HEK293T (cell line): Measurements from ENCODE around the gene PFKM.
"Not testable (repeated sequence)": the region's sequence is repeated elsewhere in the genome, so short reads cannot be mapped to it uniquely, and the experiment has no call there.

Source experiments
- CTCF ChIA-PET: fragments of 350-600 bp; formaldehyde crosslinking; extraction: SDS; loops from one replicate; lab custom pipeline; 2021; ENCODE audit warnings: antibody characterized with exemption, inconsistent platforms; lab: Yijun Ruan, JAX
- POLR2A ChIA-PET: fragments of 350-600 bp; formaldehyde crosslinking; extraction: SDS; loops from one replicate; lab custom pipeline; 2020; ENCODE audit warnings: antibody characterized with exemption, inconsistent platforms; lab: Yijun Ruan, JAX
- DNase-seq: peaks from one replicate; pipeline ENCODE4 v3.0.0; 2012; ENCODE audit warnings: mixed read lengths; ENCODE audit errors: extremely low spot score
- ARNT ChIP-seq: fragments of 450-650 bp; IDR thresholded peaks from 2 replicates; pipeline ENCODE4 v1.6.1; 2017; ENCODE audit warnings: mild to moderate bottlenecking
- BHLHE40 ChIP-seq: fragments of 450-650 bp; IDR thresholded peaks from 2 replicates; pipeline ENCODE4 v1.6.1; 2016; ENCODE audit warnings: mild to moderate bottlenecking, moderate library complexity, borderline replicate concordance
- CTBP1 ChIP-seq: fragments of 450-650 bp; IDR thresholded peaks from 2 replicates; pipeline ENCODE4 v1.6.1; 2016; ENCODE audit warnings: borderline replicate concordance
- ELF4 ChIP-seq: fragments of 450-650 bp; IDR thresholded peaks from 2 replicates; pipeline ENCODE4 v1.6.1; 2017; ENCODE audit warnings: antibody characterized with exemption
- FOXA1 ChIP-seq: fragments of 450-650 bp; IDR thresholded peaks from 2 replicates; pipeline ENCODE4 v1.6.1; 2016; ENCODE audit warnings: mild to moderate bottlenecking
- FOXK2 ChIP-seq: fragments of 450-650 bp; IDR thresholded peaks from 2 replicates; pipeline ENCODE4 v1.6.1; 2016; ENCODE audit warnings: mild to moderate bottlenecking
- FOXM1 ChIP-seq: fragments of 450-650 bp; IDR thresholded peaks from 2 replicates; pipeline ENCODE4 v1.6.1; 2017; ENCODE audit warnings: mild to moderate bottlenecking, borderline replicate concordance
- HDGF ChIP-seq: fragments of 450-650 bp; IDR thresholded peaks from 2 replicates; pipeline ENCODE4 v1.6.1; 2017; ENCODE audit warnings: antibody characterized with exemption, borderline replicate concordance
- L3MBTL2 ChIP-seq: fragments of 450-650 bp; conservative IDR thresholded peaks from 2 replicates; pipeline ENCODE4 v1.6.1; 2016; ENCODE audit warnings: mild to moderate bottlenecking
- LEF1 ChIP-seq: fragments of 450-650 bp; IDR thresholded peaks from 2 replicates; pipeline ENCODE4 v1.6.1; 2017; ENCODE audit warnings: mild to moderate bottlenecking, borderline replicate concordance
- NFRKB ChIP-seq: fragments of 450-650 bp; IDR thresholded peaks from 2 replicates; pipeline ENCODE4 v1.6.1; 2016; ENCODE audit warnings: mild to moderate bottlenecking, moderate library complexity
- PKNOX1 ChIP-seq: fragments of 450-650 bp; IDR thresholded peaks from 2 replicates; pipeline ENCODE4 v1.6.1; 2016
- SP1 ChIP-seq: fragments of 450-650 bp; IDR thresholded peaks from 2 replicates; pipeline ENCODE4 v1.6.1; 2017
- SUZ12 ChIP-seq: fragments of 450-650 bp; IDR thresholded peaks from 2 replicates; pipeline ENCODE4 v1.6.1; 2016; ENCODE audit warnings: mild to moderate bottlenecking
- TARDBP ChIP-seq: fragments of 450-650 bp; IDR thresholded peaks from 2 replicates; pipeline ENCODE4 v1.6.1; 2016
- ZNF384 ChIP-seq: fragments of 450-650 bp; IDR thresholded peaks from 2 replicates; pipeline ENCODE4 v1.6.1; 2016

PFKM gene

GRCh38 chr12:48122065-48122834, 3.1 kb downstream of the PFKM start:
- ChIA-PET POLR2A (no interaction called here), CTCF (no interaction called here)
- no peak for DNase-seq
- TF ChIP-seq TARDBP (no peak), L3MBTL2 (no peak), BHLHE40 (no peak), ZNF384 (no peak), ARNT (no peak), NFRKB (no peak), LEF1 (no peak), HDGF (no peak), SP1 (no peak), CTBP1 (no peak), ELF4 (no peak), FOXM1 (no peak), FOXA1 (no peak), PKNOX1 (no peak)

- ChIA-PET POLR2A (no interaction called here), CTCF (no interaction called here)
- no peak for DNase-seq
- no peak for TF ChIP-seq ARNT
- no peak for TF ChIP-seq L3MBTL2
- TF ChIP-seq ZNF384, result no peak
- TF ChIP-seq FOXK2, result no peak
- no peak for TF ChIP-seq NFRKB
- TF ChIP-seq TARDBP, result no peak
- no peak for TF ChIP-seq HDGF
- no peak for TF ChIP-seq SUZ12
Observed at GRCh38 chr12:48123169-48123568, 4.0 kb downstream of the PFKM start.

GRCh38 chr12:48125542-48125941, 6.4 kb downstream of the PFKM start:
- POLR2A ChIA-PET, result not testable (repeated sequence)

GRCh38 chr12:48125985-48126384, 6.8 kb downstream of the PFKM start:
- DNase-seq, result no peak
- TF ChIP-seq FOXA1, result no peak
- no peak for TF ChIP-seq ZNF384
- TF ChIP-seq SP1, result no peak
- TF ChIP-seq LEF1, result no peak
- TF ChIP-seq SUZ12, result no peak
- no peak for TF ChIP-seq HDGF
- no peak for TF ChIP-seq CTBP1
- no peak for TF ChIP-seq ARNT
- no peak for TF ChIP-seq NFRKB
- TF ChIP-seq FOXM1, result no peak
- no peak for TF ChIP-seq PKNOX1
- no peak for TF ChIP-seq FOXK2
- CTCF ChIA-PET, result no interaction called here
- POLR2A ChIA-PET, result no interaction called here

More at GRCh38 chr12:48125542-48125941, 6.4 kb downstream of the PFKM start:
- DNase-seq, CTCF ChIA-PET: not testable (repeated sequence)

GRCh38 chr12:48126953-48127630, 7.9 kb downstream of the PFKM start:
- no peak for DNase-seq
- POLR2A ChIA-PET, result no interaction called here
- CTCF ChIA-PET, result interaction anchor here (0.7 kb wide), 1 partner anchor 174 kb away, joined by 3 read pairs; no protein-coding TSS in a partner anchor
- no peak for TF ChIP-seq FOXK2
- TF ChIP-seq SUZ12, result no peak
- no peak for TF ChIP-seq FOXM1
- TF ChIP-seq NFRKB, result no peak
- TF ChIP-seq CTBP1, result no peak
- no peak for TF ChIP-seq ARNT
- TF ChIP-seq FOXA1, result no peak
- TF ChIP-seq L3MBTL2, result no peak
- TF ChIP-seq TARDBP, result no peak
- no peak for TF ChIP-seq LEF1

- TF ChIP-seq NFRKB (no peak), SP1 (no peak), TARDBP (no peak), CTBP1 (no peak), ZNF384 (peak; percentile 33; the same call in 1 of the 2 replicates), FOXK2 (no peak)
- CTCF ChIA-PET, result no interaction called here
- POLR2A ChIA-PET, result interaction anchor here (1.8 kb wide), 1 partner anchor 28 kb away, joined by 8 read pairs; the partner anchor contains the start of gene ASB8
- DNase-seq, result no peak
Observed at GRCh38 chr12:48128800-48129199, 9.6 kb downstream of the PFKM start.

- no peak for TF ChIP-seq PKNOX1
- TF ChIP-seq BHLHE40, result no peak
- TF ChIP-seq CTBP1, result no peak
- TF ChIP-seq L3MBTL2, result no peak
- TF ChIP-seq ARNT, result no peak
- no peak for TF ChIP-seq SP1
- no peak for TF ChIP-seq HDGF
- no peak for TF ChIP-seq TARDBP
- TF ChIP-seq LEF1, result no peak
- no peak for TF ChIP-seq FOXA1
- no peak for TF ChIP-seq SUZ12
- TF ChIP-seq FOXM1, result no peak
- TF ChIP-seq ELF4, result no peak
- no peak for TF ChIP-seq NFRKB
- TF ChIP-seq ZNF384, result no peak
- no peak for TF ChIP-seq FOXK2
- CTCF ChIA-PET, result no interaction called here
- POLR2A ChIA-PET, result interaction anchor here (1.8 kb wide), 1 partner anchor 28 kb away, joined by 8 read pairs; the partner anchor contains the start of gene ASB8
- DNase-seq, result no peak
Observed at GRCh38 chr12:48129376-48129775, 10.2 kb downstream of the PFKM start.
